Measurements from ENCODE around the gene LAMA5.

Gene LAMA5

DNA sequence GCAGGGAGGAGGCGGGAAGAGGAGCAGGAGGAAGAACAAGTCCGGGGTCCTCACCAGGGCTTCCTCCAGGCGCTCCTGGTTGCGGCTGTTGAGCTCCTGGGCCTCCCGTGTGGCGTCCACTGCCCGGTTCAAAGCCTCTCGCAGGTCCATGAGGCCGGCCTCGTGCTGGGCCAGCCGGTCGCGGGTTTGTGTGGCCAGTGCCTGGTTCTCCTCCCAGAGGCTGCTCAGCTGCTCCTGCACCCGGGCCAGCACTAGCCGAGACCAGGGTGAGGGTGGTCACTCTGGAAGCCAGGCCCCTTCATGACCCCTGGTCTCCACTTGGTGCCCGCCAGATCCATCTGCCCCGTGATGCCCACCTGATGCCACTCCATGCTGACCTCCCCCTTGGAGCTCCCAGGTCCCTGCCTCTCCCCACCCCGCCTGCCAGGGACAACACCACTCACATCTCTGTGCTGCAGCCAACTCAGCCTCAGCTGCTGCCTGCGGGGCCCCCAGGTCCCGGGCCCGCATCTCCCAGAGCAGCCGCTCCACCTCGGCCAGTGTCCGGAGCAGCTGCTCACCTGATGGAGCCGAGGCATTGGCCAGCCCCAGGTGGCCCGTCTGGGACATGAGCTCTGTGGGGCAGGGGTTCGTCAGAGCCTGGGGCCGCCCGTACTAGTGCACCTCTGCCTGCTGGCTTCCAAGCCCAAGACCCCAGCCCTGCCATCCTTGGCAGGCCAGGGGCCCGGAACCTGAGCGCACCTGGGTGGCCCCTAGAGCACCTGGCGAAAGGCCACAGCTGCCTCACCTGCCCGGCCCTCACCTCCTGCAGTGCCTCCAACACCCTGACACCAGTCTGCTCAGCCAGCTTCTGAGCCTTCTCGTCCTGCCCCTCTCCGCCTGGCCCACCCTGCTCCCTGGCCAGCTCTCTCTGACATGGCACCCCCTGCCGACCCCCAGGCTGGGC lies 48.4 kb downstream of the LAMA5 start:
- no peak overlapping the region for H3K4me3 ChIP-seq (ENCODE audit: low read length)
- H3K27me3 ChIP-seq (ENCODE audit: low read depth, low read length) = no peaks in the 10 kb centered on the region
- no peak overlapping the region for H3K4me2 ChIP-seq (ENCODE audit: low read length)
- no peak overlapping the region for H3K27ac ChIP-seq (ENCODE audit: low read length)
- no peaks in the 10 kb centered on the region for H3K4me1 ChIP-seq (ENCODE audit: low read length)
- no peak overlapping the region for H3K9ac ChIP-seq (ENCODE audit: low read length)
- no peaks in the 10 kb centered on the region for H3K9me3 ChIP-seq (ENCODE audit: insufficient read depth, low read length)
- no peaks in the 10 kb centered on the region for H3K79me2 ChIP-seq (ENCODE audit: low read length)
- peaks cover 7% of the 10 kb centered on the region for H3K36me3 ChIP-seq (replicated peaks; ENCODE audit: low read depth, low read length)
- TF ChIP-seq EZH2phosphoT487 (IDR thresholded peaks at IDR 0.05; ENCODE audit: low read depth) = no peak
- TF ChIP-seq, protein P1, sequence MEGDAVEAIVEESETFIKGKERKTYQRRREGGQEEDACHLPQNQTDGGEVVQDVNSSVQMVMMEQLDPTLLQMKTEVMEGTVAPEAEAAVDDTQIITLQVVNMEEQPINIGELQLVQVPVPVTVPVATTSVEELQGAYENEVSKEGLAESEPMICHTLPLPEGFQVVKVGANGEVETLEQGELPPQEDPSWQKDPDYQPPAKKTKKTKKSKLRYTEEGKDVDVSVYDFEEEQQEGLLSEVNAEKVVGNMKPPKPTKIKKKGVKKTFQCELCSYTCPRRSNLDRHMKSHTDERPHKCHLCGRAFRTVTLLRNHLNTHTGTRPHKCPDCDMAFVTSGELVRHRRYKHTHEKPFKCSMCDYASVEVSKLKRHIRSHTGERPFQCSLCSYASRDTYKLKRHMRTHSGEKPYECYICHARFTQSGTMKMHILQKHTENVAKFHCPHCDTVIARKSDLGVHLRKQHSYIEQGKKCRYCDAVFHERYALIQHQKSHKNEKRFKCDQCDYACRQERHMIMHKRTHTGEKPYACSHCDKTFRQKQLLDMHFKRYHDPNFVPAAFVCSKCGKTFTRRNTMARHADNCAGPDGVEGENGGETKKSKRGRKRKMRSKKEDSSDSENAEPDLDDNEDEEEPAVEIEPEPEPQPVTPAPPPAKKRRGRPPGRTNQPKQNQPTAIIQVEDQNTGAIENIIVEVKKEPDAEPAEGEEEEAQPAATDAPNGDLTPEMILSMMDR (IDR thresholded peaks at IDR 0.05; ENCODE audit: low read depth, low read length) = no peak
- no peaks in the 10 kb centered on the region for H4K20me1 ChIP-seq (ENCODE audit: insufficient read depth, low read length)
- no peak overlapping the region for H2AFZ ChIP-seq (ENCODE audit: low read depth, low read length)

DNA sequence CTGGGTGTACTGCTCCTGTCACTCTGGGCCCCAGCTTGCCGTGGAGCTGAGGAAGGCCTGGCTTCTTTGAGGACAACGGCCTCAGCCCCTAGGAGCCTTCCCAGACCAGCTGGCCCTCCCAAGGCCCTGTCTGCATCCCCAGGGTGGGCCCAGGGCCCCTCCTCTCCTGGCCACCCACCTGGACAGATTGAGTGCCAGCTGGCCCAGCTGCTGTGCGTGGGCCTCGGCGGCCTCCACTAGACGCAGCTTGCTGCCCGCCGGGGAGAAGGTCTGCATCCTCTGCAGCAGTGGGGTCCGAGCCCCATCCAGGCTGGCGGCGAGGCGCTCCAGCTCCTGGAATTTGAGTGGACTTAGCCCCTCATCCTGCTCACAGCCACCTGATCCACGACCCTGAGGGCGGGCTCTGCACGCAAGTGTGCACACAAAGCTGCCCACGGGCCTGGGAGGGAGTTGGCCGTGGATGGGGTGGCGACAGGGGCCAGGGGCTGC lies 49.9 kb downstream of the LAMA5 start:
- Histone ChIP-seq H3K4me1 (ENCODE audit: low read length) (no peaks in the 10 kb centered on the region), H3K9ac (ENCODE audit: low read length) (no peak overlapping the region), H3K27ac (ENCODE audit: low read length) (no peak overlapping the region), H3K4me3 (ENCODE audit: low read length) (no peak overlapping the region), H3K4me2 (ENCODE audit: low read length) (no peak overlapping the region), H3K79me2 (ENCODE audit: low read length) (no peaks in the 10 kb centered on the region), H2AFZ (ENCODE audit: low read depth, low read length) (no peak overlapping the region), H3K27me3 (ENCODE audit: low read depth, low read length) (no peaks in the 10 kb centered on the region), H4K20me1 (ENCODE audit: insufficient read depth, low read length) (no peaks in the 10 kb centered on the region), H3K9me3 (ENCODE audit: insufficient read depth, low read length) (no peaks in the 10 kb centered on the region), H3K36me3 (replicated peaks; ENCODE audit: low read depth, low read length) (peaks cover 7% of the 10 kb centered on the region)
- TF ChIP-seq EZH2phosphoT487 (IDR thresholded peaks at IDR 0.05; ENCODE audit: low read depth) = no peak
- TF ChIP-seq, protein P1 (IDR thresholded peaks at IDR 0.05; ENCODE audit: low read depth, low read length) = no peak

DNA sequence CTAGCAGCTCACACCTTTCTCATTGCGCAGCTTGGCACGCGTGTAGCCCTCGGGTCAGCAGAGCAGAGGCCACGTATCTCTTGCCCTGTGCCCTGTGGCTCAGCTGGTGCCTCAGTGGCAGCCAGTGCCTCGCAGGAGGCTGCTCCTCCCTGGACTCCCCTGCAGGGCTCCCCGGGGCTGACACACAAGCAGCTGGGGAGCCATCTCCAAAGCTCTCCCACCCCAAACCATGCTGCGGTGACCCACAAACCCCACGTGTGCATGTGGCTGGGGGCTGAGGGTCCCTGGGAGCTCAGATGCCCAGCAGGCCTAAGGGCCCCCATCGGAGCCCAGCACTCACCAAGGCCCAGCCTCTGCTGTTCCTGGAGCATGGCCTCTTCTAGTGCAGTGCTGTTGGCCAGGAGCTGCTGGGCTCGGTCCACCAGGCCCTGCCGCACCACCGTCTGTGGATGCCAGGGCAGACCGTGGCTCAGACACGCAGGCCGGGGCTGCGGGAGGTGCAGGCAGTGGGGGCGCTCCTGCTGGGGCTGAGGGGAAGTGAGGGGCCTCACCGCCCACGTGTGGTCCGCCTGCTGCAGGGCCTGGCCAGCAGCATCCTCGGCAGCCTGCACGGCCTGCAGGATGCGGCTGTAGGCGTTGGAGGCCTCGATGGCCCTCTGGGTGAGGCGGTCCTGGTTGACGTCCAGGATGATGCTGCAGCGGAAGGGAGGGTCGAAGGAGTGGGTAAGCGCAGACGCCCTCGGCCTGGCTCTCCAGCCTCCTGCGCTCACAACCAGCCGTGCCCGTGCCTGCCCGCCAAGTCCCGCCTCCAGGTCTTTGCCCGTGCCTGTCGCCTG lies 50.6 kb downstream of the LAMA5 start:
- peaks cover 7% of the 10 kb centered on the region for H3K36me3 ChIP-seq (replicated peaks; ENCODE audit: low read depth, low read length)
- no peak overlapping the region for H2AFZ ChIP-seq (ENCODE audit: low read depth, low read length)
- H3K4me2 ChIP-seq (ENCODE audit: low read length) = no peak overlapping the region
- no peak overlapping the region for H3K9ac ChIP-seq (ENCODE audit: low read length)
- H3K4me3 ChIP-seq (ENCODE audit: low read length) = no peak overlapping the region
- H3K9me3 ChIP-seq (ENCODE audit: insufficient read depth, low read length) = no peaks in the 10 kb centered on the region
- H3K27ac ChIP-seq (ENCODE audit: low read length) = no peak overlapping the region
- no peaks in the 10 kb centered on the region for H3K4me1 ChIP-seq (ENCODE audit: low read length)
- no peaks in the 10 kb centered on the region for H4K20me1 ChIP-seq (ENCODE audit: insufficient read depth, low read length)
- no peaks in the 10 kb centered on the region for H3K79me2 ChIP-seq (ENCODE audit: low read length)
- no peak for TF ChIP-seq EZH2phosphoT487 (IDR thresholded peaks at IDR 0.05; ENCODE audit: low read depth)
- TF ChIP-seq, protein P1 (IDR thresholded peaks at IDR 0.05; ENCODE audit: low read depth, low read length) = no peak
- H3K27me3 ChIP-seq (ENCODE audit: low read depth, low read length) = no peaks in the 10 kb centered on the region

DNA sequence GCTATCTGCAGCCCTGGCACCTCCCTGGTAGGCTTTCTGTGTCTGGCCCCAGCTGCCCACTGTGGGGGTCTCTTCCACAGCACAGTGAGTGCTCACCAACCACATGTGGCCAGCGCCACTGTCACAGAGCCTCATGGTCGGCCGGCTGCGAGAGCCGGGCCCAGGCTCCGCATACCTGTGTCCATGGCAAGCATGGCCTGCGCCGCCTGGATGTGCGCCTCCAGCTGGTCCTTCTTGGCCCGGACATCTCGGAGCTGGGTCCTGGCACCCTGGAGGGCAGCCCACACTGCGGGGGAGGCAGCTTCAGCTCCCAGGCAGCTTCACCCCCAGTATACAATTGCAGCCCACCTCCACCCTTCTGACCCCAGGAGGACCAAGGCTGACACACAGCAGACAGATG lies 51.3 kb downstream of the LAMA5 start:
- Histone ChIP-seq H3K36me3 (replicated peaks; ENCODE audit: low read depth, low read length) (peaks cover 7% of the 10 kb centered on the region), H3K27ac (ENCODE audit: low read length) (no peak overlapping the region), H3K9ac (ENCODE audit: low read length) (no peak overlapping the region), H3K27me3 (ENCODE audit: low read depth, low read length) (no peaks in the 10 kb centered on the region), H3K4me2 (ENCODE audit: low read length) (no peak overlapping the region), H3K79me2 (ENCODE audit: low read length) (no peaks in the 10 kb centered on the region), H2AFZ (ENCODE audit: low read depth, low read length) (no peak overlapping the region), H4K20me1 (ENCODE audit: insufficient read depth, low read length) (no peaks in the 10 kb centered on the region), H3K4me1 (ENCODE audit: low read length) (no peaks in the 10 kb centered on the region), H3K4me3 (ENCODE audit: low read length) (no peak overlapping the region), H3K9me3 (ENCODE audit: insufficient read depth, low read length) (no peaks in the 10 kb centered on the region)
- TF ChIP-seq, protein P1 (IDR thresholded peaks at IDR 0.05; ENCODE audit: low read depth, low read length) = no peak
- TF ChIP-seq EZH2phosphoT487 (IDR thresholded peaks at IDR 0.05; ENCODE audit: low read depth) = no peak

All from OCI-LY3 (cell line).